Heart left ventricle (tissue), 16 donors: ENCODE results near the gene STK11IP. TPM values are rescaled to one million over a fixed set of nuclear protein-coding genes. Genes with fewer than 3 reads are reported as not detected.

ENCODE experiments used
- ATAC-seq, 4 donors: fragments of 200-7000 bp; cut with Tn5 transposase; one replicate each; pipeline ENCODE4 v1.9.1; 2020 to 2022; ENCODE audit warnings: moderate library complexity in 4 of 4, mild to moderate bottlenecking in 3 of 4, moderate number of reproducible peaks in 1 of 4
- DNase-seq, 5 donors: peaks; one replicate each; pipeline ENCODE4 v3.0.0-alpha.2; 2020
- H3K27ac ChIP-seq, 12 donors: fragments of 200-600 bp; sonication (generic) in 4 of 12; one replicate each; pipeline versions ENCODE4 v1.5.0 to v1.8.0; 2016 to 2022; ENCODE audit warnings: mild to moderate bottlenecking in 2 of 12
- H3K27me3 ChIP-seq, 9 donors: fragments of 200-600 bp; sonication (generic) in 2 of 9; one replicate each; pipeline versions ENCODE4 v1.5.1 to v1.8.0; 2016 to 2022; ENCODE audit warnings: mild to moderate bottlenecking in 3 of 9
- H3K36me3 ChIP-seq, 9 donors: fragments of 200-600 bp; sonication (generic) in 2 of 9; one replicate each; pipeline versions ENCODE4 v1.5.0 to v1.8.0; 2018 to 2022; ENCODE audit warnings: mild to moderate bottlenecking in 2 of 9
- H3K4me1 ChIP-seq, 12 donors: fragments of 200-600 bp; sonication (generic) in 4 of 12; one replicate each; pipeline versions ENCODE4 v1.5.0 to v1.8.0; 2016 to 2022; ENCODE audit warnings: mild to moderate bottlenecking in 3 of 12
- H3K4me3 ChIP-seq, 12 donors: fragments of 200-600 bp; sonication (generic) in 4 of 12; one replicate each; pipeline versions ENCODE4 v1.5.0 to v1.8.0; 2017 to 2022; ENCODE audit warnings: mild to moderate bottlenecking in 9 of 12, moderate library complexity in 4 of 12
- H3K9me3 ChIP-seq, 12 donors: fragments of 200-600 bp; sonication (generic) in 4 of 12; one replicate each; pipeline versions ENCODE4 v1.5.0 to v1.8.0; 2016 to 2022; ENCODE audit warnings: mild to moderate bottlenecking in 1 of 12
- POLR2A ChIP-seq, 2 donors: fragments of 450-650 bp; IDR thresholded peaks; one replicate each; pipeline ENCODE4 v1.6.1; 2017; ENCODE audit warnings: antibody characterized with exemption in 2 of 2, mild to moderate bottlenecking in 2 of 2, moderate library complexity in 2 of 2
- WGBS, 4 donors: extraction: QIAGEN DNeasy Blood & Tissue Kit in 2 of 4; methylation state at CpG; one replicate each; pipeline versions ENCODE4 v1.1.5 to v1.1.7; 2013 to 2018; 5-methylcytosine and 5-hydroxymethylcytosine counted together
- intact Hi-C, 10 donors: fragments of 100-400 bp; cut with DNase I; formaldehyde crosslinking; loops; one replicate each; pipeline versions ENCODE4 v1.11.1 to v1.14.2; 2022
- microRNA-seq, 4 donors: library from miRNA; unstranded; fragments of <30 nt; microRNA quantifications; one replicate each; pipeline versions ENCODE4 to v1.2.0, GENCODE V29; 2017 to 2020
- polyA plus RNA-seq, 2 donors: library from polyadenylated mRNA; stranded (reverse); fragments of 200-250 nt; gene quantifications; one replicate each; pipeline ENCODE4 v1.2.3, GENCODE V29; 2013
- total RNA-seq, 9 donors: library from RNA; depleted of rRNA in 2 of 9; stranded (reverse); fragments of >200 nt in 2 of 9; fragmentation: NEBNext Ultra II Directional in 3 of 9; extraction: Animal tissue kit (Norgen Biotek cat#: 25700) in 3 of 9; gene quantifications; one replicate each; pipeline versions ENCODE4 v1.1.0 to v1.2.4, GENCODE V29; 2016 to 2023
- TF ChIP-seq, protein P1 (sequence below), 12 donors: fragments of 200-600 bp; sonication (generic) in 4 of 12; IDR thresholded peaks; one replicate each; pipeline versions ENCODE4 v1.5.0 to v1.8.0; 2018 to 2022; ENCODE audit warnings: antibody characterized with exemption in 12 of 12, mild to moderate bottlenecking in 5 of 12
- donor health status: ischemic (EF 13 %, LVEDD 7.1; RV severe dilation, severe dysfunction).
- donor health status: healthy with polysubstance abuse.
- donor health status: DM: no; HTN: yes; CAD: no.
- donor health status: DM: no; HTN: no; CAD: no.
- donor health status: ischemic (EF 25% LVEDD 6.9; RV normal size, moderate dysfunction).
- donor health status: ischemic (EF 25% LVEDD 5.7; RV mildly dilated, moderate dysfunction).
- donor health status: healthy.
- donor health status: DM: yes; HTN: yes; CAD: no.
- donor health status: ischemic (EF 35%, LVEDD 5.7; RV mildly dilated, moderate dysfunction).
- donor health status: nonischemic (EF 11% LVEDD 7.7; RV severe dilation, severe dysfunction).
- donor health status: DM: yes; HTN: yes; CAD: no.
- donor health status: PGD.
- donor health status: ischemic (EF 29% LVEDD 5.4; RV normal size, mild dysfunction).
- donor health status: nonischemic (EF 23%, LVEDD 6.1; RV moderate dilation, normal function).

Gene STK11IP
- total and polyA plus RNA-seq, 11 donors: 7.3 to 24.1 (median 14.9) TPM

DNA sequence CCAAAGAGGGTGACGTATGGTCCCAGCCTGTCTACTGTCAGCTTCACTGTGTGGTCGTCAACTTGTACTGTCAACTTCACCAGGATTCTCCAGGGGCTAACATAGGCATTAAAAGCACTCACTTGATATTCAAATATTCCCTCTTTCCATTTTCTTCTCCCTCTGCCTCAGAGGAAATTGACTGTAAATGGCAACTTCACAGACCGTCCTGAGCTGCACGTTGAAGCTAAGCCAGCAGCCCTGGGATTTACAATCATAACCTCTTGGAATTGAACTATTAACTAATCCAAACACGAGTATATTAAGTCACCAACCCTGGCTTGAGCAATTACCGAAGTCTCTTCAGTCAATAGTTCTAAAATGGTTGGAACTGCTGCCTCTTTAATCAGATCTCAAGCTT lies 68.3 kb downstream of the STK11IP start:
- ATAC-seq: peak in 1 of 4 donors; percentile 17

More for the DNA sequence above, 68.3 kb downstream of the STK11IP start:
- peaks cover 0 to 17% (median 4%) of the 10 kb centered on the region in 12 donors for H3K4me1 ChIP-seq
- DNase-seq: no peak
- WGBS, 4 donors: 46 to 61% (median 53%) methylated on average over 6 of the region's 6 CpGs
- peaks cover 0 to 9% (median 0%) of the 10 kb centered on the region in 12 donors for H3K9me3 ChIP-seq
- no peak overlapping the region for H3K4me3 ChIP-seq
- intact Hi-C loops: no loop called here
- H3K27ac ChIP-seq: peak overlapping the region in 1 of 12 donors; percentile 73
- H3K27me3 ChIP-seq: no peaks in the 10 kb centered on the region
- no peak for TF ChIP-seq POLR2A (IDR thresholded peaks at IDR 0.05)
- TF ChIP-seq, protein P1, sequence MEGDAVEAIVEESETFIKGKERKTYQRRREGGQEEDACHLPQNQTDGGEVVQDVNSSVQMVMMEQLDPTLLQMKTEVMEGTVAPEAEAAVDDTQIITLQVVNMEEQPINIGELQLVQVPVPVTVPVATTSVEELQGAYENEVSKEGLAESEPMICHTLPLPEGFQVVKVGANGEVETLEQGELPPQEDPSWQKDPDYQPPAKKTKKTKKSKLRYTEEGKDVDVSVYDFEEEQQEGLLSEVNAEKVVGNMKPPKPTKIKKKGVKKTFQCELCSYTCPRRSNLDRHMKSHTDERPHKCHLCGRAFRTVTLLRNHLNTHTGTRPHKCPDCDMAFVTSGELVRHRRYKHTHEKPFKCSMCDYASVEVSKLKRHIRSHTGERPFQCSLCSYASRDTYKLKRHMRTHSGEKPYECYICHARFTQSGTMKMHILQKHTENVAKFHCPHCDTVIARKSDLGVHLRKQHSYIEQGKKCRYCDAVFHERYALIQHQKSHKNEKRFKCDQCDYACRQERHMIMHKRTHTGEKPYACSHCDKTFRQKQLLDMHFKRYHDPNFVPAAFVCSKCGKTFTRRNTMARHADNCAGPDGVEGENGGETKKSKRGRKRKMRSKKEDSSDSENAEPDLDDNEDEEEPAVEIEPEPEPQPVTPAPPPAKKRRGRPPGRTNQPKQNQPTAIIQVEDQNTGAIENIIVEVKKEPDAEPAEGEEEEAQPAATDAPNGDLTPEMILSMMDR (IDR thresholded peaks at IDR 0.05): no peak
- H3K36me3 ChIP-seq: no peaks in the 10 kb centered on the region

Small RNAs within 50 kb of the gene (microRNA-seq; reads per million reads assigned to microRNA genes)
- 4.6 to 22.1 (median 7.0) reads per million in 4 donors for gene MIR3132

Other genes with a start within 250 kb of the STK11IP start
- 100 to 1,000 TPM in 1 of 9 donors, 10 to 100 TPM in 8; 61.8 to 101 (median 73.4) TPM for gene DNPEP, start 209.9 kb upstream of the STK11IP start, total RNA-seq
- gene DNPEP, start 209.9 kb upstream of the STK11IP start, polyA plus RNA-seq: 10 to 100 TPM; 61.3 to 69.6 TPM
- gene DES, start 179.5 kb upstream of the STK11IP start, total RNA-seq: over 10,000 TPM in 8 of 9 donors, 1,000 to 10,000 TPM in 1; 9,618 to 28,674 (median 17,979) TPM
- gene DES, start 179.5 kb upstream of the STK11IP start, polyA plus RNA-seq: over 10,000 TPM; 15,024 to 19,385 TPM
- gene SPEG, start 163.0 kb upstream of the STK11IP start, total RNA-seq: 100 to 1,000 TPM in 6 of 9 donors, 10 to 100 TPM in 3; 93.6 to 150 (median 114) TPM
- 10 to 100 TPM; 64.8 to 92.2 TPM for gene SPEG, start 163.0 kb upstream of the STK11IP start, polyA plus RNA-seq
- gene GMPPA, start 99.0 kb upstream of the STK11IP start, total RNA-seq: 10 to 100 TPM; 15.8 to 31.6 (median 20.1) TPM
- 10 to 100 TPM; 18.2 to 35.5 TPM for gene GMPPA, start 99.0 kb upstream of the STK11IP start, polyA plus RNA-seq
- gene ASIC4, start 83.4 kb upstream of the STK11IP start, total RNA-seq: under 1 TPM in 1 of 9 donors, not detected in 8; 0.10 TPM
- under 1 TPM; 0.03 to 0.08 TPM for gene ASIC4, start 83.4 kb upstream of the STK11IP start, polyA plus RNA-seq
- gene CHPF, start 54.0 kb upstream of the STK11IP start, total RNA-seq: 100 to 1,000 TPM in 6 of 9 donors, 10 to 100 TPM in 3; 77.9 to 196 (median 138) TPM
- 100 to 1,000 TPM in 1 of 2 donors, 10 to 100 TPM in 1; 74.1 to 209 TPM for gene CHPF, start 54.0 kb upstream of the STK11IP start, polyA plus RNA-seq
- 1 to 10 TPM in 8 of 9 donors, under 1 TPM in 1; 0.65 to 4.7 (median 2.3) TPM for gene TMEM198, start 53.8 kb upstream of the STK11IP start, total RNA-seq
- 10 to 100 TPM in 1 of 2 donors, 1 to 10 TPM in 1; 2.2 to 10.2 TPM for gene TMEM198, start 53.8 kb upstream of the STK11IP start, polyA plus RNA-seq
- 100 to 1,000 TPM; 149 to 230 (median 178) TPM for gene OBSL1, start 26.3 kb upstream of the STK11IP start, total RNA-seq
- 100 to 1,000 TPM in 1 of 2 donors, 10 to 100 TPM in 1; 88.1 to 177 TPM for gene OBSL1, start 26.3 kb upstream of the STK11IP start, polyA plus RNA-seq
- gene INHA, start 25.5 kb upstream of the STK11IP start, total RNA-seq: 10 to 100 TPM in 1 of 9 donors, 1 to 10 TPM in 7, under 1 TPM in 1; 0.52 to 14.2 (median 1.8) TPM
- gene INHA, start 25.5 kb upstream of the STK11IP start, polyA plus RNA-seq: 10 to 100 TPM in 1 of 2 donors, 1 to 10 TPM in 1; 5.5 to 12.0 TPM
- 100 to 1,000 TPM; 249 to 507 (median 428) TPM for gene SLC4A3, start 29.8 kb downstream of the STK11IP start, total RNA-seq
- gene SLC4A3, start 29.8 kb downstream of the STK11IP start, polyA plus RNA-seq: 100 to 1,000 TPM; 236 to 250 TPM